IMR-90 (cell line): Measurements from ENCODE around the gene EXOC5. TPM values are rescaled to one million over a fixed set of nuclear protein-coding genes. Genes with fewer than 3 reads are reported as not detected.
"Not testable (repeated sequence)": the region's sequence is repeated elsewhere in the genome, so short reads cannot be mapped to it uniquely, and the experiment has no call there.

Experiments
- ATAC-seq: fragments of 200-7000 bp; cut with Tn5 transposase; 2 replicates; pipeline ENCODE4 v1.9.1; 2020; ENCODE audit warnings: low read depth, mild to moderate bottlenecking, moderate library complexity
- BruUV-seq: library from RNA; stranded (reverse); fragments of 400-500 nt; replicated peaks from 2 replicates; lab custom pipeline; 2021; lab: Mats Ljungman, UMichigan
- CTCF ChIA-PET: fragments of 300-600 bp; formaldehyde crosslinking; extraction: SDS; loops from one replicate; lab custom pipeline; 2021; ENCODE audit warnings: antibody characterized with exemption; lab: Yijun Ruan, JAX
- POLR2A ChIA-PET: fragments of 300-600 bp; sonication (Branson Sonifier 250); formaldehyde crosslinking; loops from one replicate; lab custom pipeline; 2022; ENCODE audit warnings: antibody characterized with exemption; ENCODE audit not compliant: unreplicated experiment; lab: Charles Lee
- DNase-seq: peaks from one replicate; pipeline ENCODE4 v3.0.0; 2013
- H2AFZ ChIP-seq: replicated peaks from 2 replicates; pipeline ENCODE3; 2013; ENCODE audit warnings: low read length, mild to moderate bottlenecking; ENCODE audit not compliant: poor library complexity
- H2AK5ac ChIP-seq: 2 replicates; pipeline ENCODE4 v1.6.1; 2013; ENCODE audit warnings: low read depth, low read length, inconsistent platforms
- H2AK9ac ChIP-seq: replicated peaks from 2 replicates; pipeline ENCODE3; 2013; ENCODE audit warnings: mild to moderate bottlenecking, low read depth, low read length, moderate library complexity; ENCODE audit not compliant: poor library complexity
- H2BK120ac ChIP-seq: 2 replicates; pipeline ENCODE4 v1.6.1; 2013; ENCODE audit warnings: low read depth, low read length, inconsistent platforms
- H2BK15ac ChIP-seq: 3 replicates; pipeline ENCODE4 v1.6.1; 2013; ENCODE audit warnings: low read depth, low read length, inconsistent platforms
- H2BK20ac ChIP-seq: 2 replicates; pipeline ENCODE4 v1.6.1; 2013; ENCODE audit warnings: low read depth, mild to moderate bottlenecking, inconsistent platforms, low read length, moderate library complexity
- H2BK5ac ChIP-seq: 2 replicates; pipeline ENCODE4 v1.6.1; 2013; ENCODE audit warnings: mild to moderate bottlenecking, low read depth, low read length, inconsistent platforms; ENCODE audit not compliant: poor library complexity, severe bottlenecking
- H3K14ac ChIP-seq: replicated peaks from 2 replicates; pipeline ENCODE4 v1.6.1; 2013; ENCODE audit warnings: low read depth, low read length, inconsistent platforms
- H3K18ac ChIP-seq: 2 replicates; pipeline ENCODE4 v1.6.1; 2013; ENCODE audit warnings: low read depth, low read length, control low read depth
- H3K23ac ChIP-seq: 2 replicates; pipeline ENCODE4 v1.6.1; 2013; ENCODE audit warnings: low read depth, low read length, inconsistent platforms
- H3K27ac ChIP-seq: 2 replicates; pipeline ENCODE4 v1.5.1; 2013; ENCODE audit warnings: mild to moderate bottlenecking, control low read depth, low read length; ENCODE audit not compliant: insufficient read depth
- H3K27me3 ChIP-seq: 2 replicates; pipeline ENCODE4 v1.6.1; 2013; ENCODE audit warnings: low read length; ENCODE audit not compliant: control insufficient read depth, insufficient read depth
- H3K36me3 ChIP-seq: 2 replicates; pipeline ENCODE4 v1.6.1; 2013; ENCODE audit warnings: low read length, mixed read lengths; ENCODE audit not compliant: control insufficient read depth, insufficient read depth
- H3K4ac ChIP-seq: 2 replicates; pipeline ENCODE4 v1.6.1; 2013; ENCODE audit warnings: low read depth, low read length, inconsistent platforms
- H3K4me1 ChIP-seq: 2 replicates; pipeline ENCODE4 v1.6.1; 2013; ENCODE audit warnings: low read length, mixed read lengths; ENCODE audit not compliant: control insufficient read depth, insufficient read depth
- H3K4me2 ChIP-seq: 2 replicates; pipeline ENCODE4 v1.6.1; 2013; ENCODE audit warnings: low read depth, mild to moderate bottlenecking, control low read depth, low read length, moderate library complexity
- H3K4me3 ChIP-seq: 2 replicates; pipeline ENCODE4 v1.5.1; 2013; ENCODE audit warnings: low read depth, mild to moderate bottlenecking, control low read depth, low read length, moderate library complexity; ENCODE audit not compliant: insufficient read depth
- H3K56ac ChIP-seq: 2 replicates; pipeline ENCODE4 v1.6.1; 2013; ENCODE audit warnings: low read length, inconsistent platforms; ENCODE audit not compliant: insufficient read depth; ENCODE audit errors: extremely low read depth
- H3K79me1 ChIP-seq, 2 experiments: 2 replicates each; pipeline ENCODE4 v1.6.1; 2013; ENCODE audit warnings: low read length in 2 of 2, inconsistent platforms in 1 of 2, low read depth in 1 of 2
- H3K9ac ChIP-seq: 2 replicates; pipeline ENCODE4 v1.6.1; 2013; ENCODE audit warnings: low read depth, low read length, control low read depth
- H3K9me1 ChIP-seq: 2 replicates; pipeline ENCODE4 v1.6.1; 2013; ENCODE audit warnings: low read length, inconsistent platforms; ENCODE audit not compliant: insufficient read depth
- H3K9me3 ChIP-seq: 2 replicates; pipeline ENCODE4 v1.6.1; 2013; ENCODE audit warnings: low read length; ENCODE audit not compliant: control insufficient read depth, insufficient read depth
- H4K20me1 ChIP-seq: 2 replicates; pipeline ENCODE4 v1.6.1; 2013; ENCODE audit warnings: low read length, inconsistent platforms; ENCODE audit not compliant: insufficient read depth
- H4K5ac ChIP-seq: 2 replicates; pipeline ENCODE4 v1.6.1; 2013; ENCODE audit warnings: mild to moderate bottlenecking, low read depth, low read length, control low read depth
- H4K8ac ChIP-seq, 2 experiments: 2 replicates each; pipeline ENCODE4 v1.6.1; 2013; ENCODE audit warnings: low read depth in 2 of 2, low read length in 2 of 2, control low read depth in 1 of 2, inconsistent platforms in 1 of 2
- H4K91ac ChIP-seq: 2 replicates; pipeline ENCODE4 v1.6.1; 2013; ENCODE audit warnings: low read depth, low read length, inconsistent platforms; ENCODE audit not compliant: insufficient read depth
- BHLHE40 ChIP-seq: fragments of 150-350 bp; IDR thresholded peaks from 2 replicates; pipeline ENCODE4 v1.6.1; 2016; ENCODE audit warnings: mild to moderate bottlenecking, low read depth, low read length
- CEBPB ChIP-seq: IDR thresholded peaks from 2 replicates; pipeline ENCODE4 v1.6.1; 2012; ENCODE audit warnings: low read depth, low read length, improper control_type of control experiment
- CHD1 ChIP-seq: IDR thresholded peaks from 2 replicates; pipeline ENCODE4 v1.6.1; 2012; ENCODE audit warnings: low read depth, low read length, improper control_type of control experiment
- MAFK ChIP-seq: IDR thresholded peaks from 2 replicates; pipeline ENCODE4 v1.6.1; 2012; ENCODE audit warnings: low read depth, low read length, improper control_type of control experiment
- MAZ ChIP-seq: IDR thresholded peaks from 2 replicates; pipeline ENCODE4 v1.6.1; 2012; ENCODE audit warnings: low read depth, mild to moderate bottlenecking, low read length, improper control_type of control experiment, moderate library complexity, borderline replicate concordance
- WGBS, 2 experiments: methylation state at CpG; one replicate each; pipeline versions ENCODE4 v1.1.5 to v1.1.7; 2013; ENCODE audit warnings: missing lambda C conversion rate in 2 of 2; ENCODE audit not compliant: insufficient read length in 1 of 2; ENCODE audit errors: extremely low coverage in 2 of 2; 5-methylcytosine and 5-hydroxymethylcytosine counted together
- dilution Hi-C: fragments of 300-500 bp; cut with HindIII; formaldehyde crosslinking; loops from one replicate; pipeline ENCODE4 v1.14.3; 2018; ENCODE audit warnings: low sequenced_read_pairs; ENCODE audit not compliant: unreplicated experiment
- in situ Hi-C: fragments of 300-500 bp; cut with MboI; formaldehyde crosslinking; loops from 3 replicates; pipeline ENCODE4 v1.14.3; 2019; ENCODE audit warnings: low sequenced_read_pairs, inconsistent platforms, mixed read lengths
- intact Hi-C: fragments of 100-400 bp; cut with micrococcal nuclease; formaldehyde crosslinking; loops from 2 replicates; pipeline ENCODE4 v1.10.0; 2022
- polyA plus RNA-seq, 3 experiments: library from polyadenylated mRNA; depleted of rRNA; stranded (reverse); fragments of >200 nt; gene quantifications; 2 replicates each; pipeline ENCODE4 v1.2.3, GENCODE V29; 2012; ENCODE audit warnings: low replicate concordance in 1 of 3
- total RNA-seq: library from RNA; depleted of rRNA; stranded (reverse); fragments of >200 nt; gene quantifications from 2 replicates; pipeline ENCODE4 v1.2.3, GENCODE V29; 2012

EXOC5 gene
- total and polyA plus RNA-seq, 2 of the 4 experiments (the other 2 are of a cell fraction) = 22.4 to 52.5 TPM

GRCh38 chr14:57205938-57206337 lies 62.8 kb downstream of the EXOC5 start:
- no peak overlapping the region for H2BK15ac ChIP-seq
- WGBS, 2 experiments = no CpG with 5 or more reads among the region's 5 CpGs
- DNase-seq (peak; percentile 10), ATAC-seq (no peak)
- CTCF ChIA-PET = interaction anchor here (0.7 kb wide), 1 partner anchor 568 kb away, joined by 4 read pairs; no protein-coding TSS in a partner anchor
- H4K5ac ChIP-seq = no peak overlapping the region
- H2AFZ ChIP-seq = no peak overlapping the region
- H2AK5ac ChIP-seq = no peak overlapping the region
- POLR2A ChIA-PET = no interaction called here
- BruUV-seq = no TSS peak
- H2AK9ac ChIP-seq = no peak overlapping the region
- no peaks in the 10 kb centered on the region for H4K20me1 ChIP-seq
- no peaks in the 10 kb centered on the region for H3K9me3 ChIP-seq
- no peak overlapping the region for H3K9ac ChIP-seq
- H3K4me3 ChIP-seq = no peak overlapping the region
- dilution Hi-C loops = no loop called here
- H3K9me1 ChIP-seq = no peaks in the 10 kb centered on the region
- no peak overlapping the region for H4K91ac ChIP-seq
- no peak overlapping the region for H3K18ac ChIP-seq
- in situ Hi-C loops = no loop called here
- peaks cover 0 to 9% of the 10 kb centered on the region in 2 experiments; a peak in 2 of 4 replicates for H3K79me1 ChIP-seq
- H3K23ac ChIP-seq = no peak overlapping the region
- TF ChIP-seq BHLHE40 (no peak), CEBPB (peak; percentile 78), MAZ (no peak), MAFK (no peak), CHD1 (no peak)
- no peak overlapping the region for H2BK20ac ChIP-seq
- H3K4me2 ChIP-seq = no peak overlapping the region
- peaks cover 3% of the 10 kb centered on the region; the same call in 1 of the 2 replicates for H3K4me1 ChIP-seq
- no peak overlapping the region for H3K14ac ChIP-seq
- H4K8ac ChIP-seq = no peak overlapping the region; a peak in 1 of 4 replicates
- no peak overlapping the region for H2BK120ac ChIP-seq
- intact Hi-C loops = loop anchor here (5.0 kb wide), 1 partner anchor 866 kb away; no protein-coding TSS in a partner anchor
- no peak overlapping the region for H3K4ac ChIP-seq
- H3K36me3 ChIP-seq = peaks cover 3% of the 10 kb centered on the region; the same call in 1 of the 2 replicates
- H3K27me3 ChIP-seq = no peaks in the 10 kb centered on the region
- no peak overlapping the region for H2BK5ac ChIP-seq
- H3K56ac ChIP-seq = no peak overlapping the region
- H3K27ac ChIP-seq = no peak overlapping the region

- H3K4me3 ChIP-seq, H2AK9ac ChIP-seq, in situ Hi-C loops, H4K91ac ChIP-seq, H3K36me3 ChIP-seq, H3K56ac ChIP-seq, H3K27ac ChIP-seq, DNase-seq, H3K23ac ChIP-seq, H4K5ac ChIP-seq, H2AK5ac ChIP-seq, H3K4me2 ChIP-seq, H3K27me3 ChIP-seq, H3K4me1 ChIP-seq, H3K14ac ChIP-seq, POLR2A ChIA-PET, H2BK120ac ChIP-seq, H3K4ac ChIP-seq, H2BK15ac ChIP-seq, H3K9me3 ChIP-seq, H4K20me1 ChIP-seq, BruUV-seq, H3K9me1 ChIP-seq, H2BK20ac ChIP-seq, H3K9ac ChIP-seq, intact Hi-C loops, H2AFZ ChIP-seq, H2BK5ac ChIP-seq, H3K79me1 ChIP-seq, dilution Hi-C loops, H4K8ac ChIP-seq, CTCF ChIA-PET, H3K18ac ChIP-seq: not testable (repeated sequence)
- ATAC-seq = peak; percentile 36
Measured at GRCh38 chr14:57202672-57203071, 66.0 kb downstream of the EXOC5 start.
